NCI-H82 treated with DMSO at 0.1 percent for 48 hours (cell line): Measurements from ENCODE around the gene NMD3.

Experiments used
- DNase-seq: peaks from one replicate; lab custom pipeline; 2025; ENCODE audit not compliant: unreplicated experiment; lab: John Stamatoyannopoulos, UW

NMD3 gene

GRCh38 chr3:161230621-161231171 is 9.6 kb downstream of the NMD3 start:
- DNase-seq, result no peak

GRCh38 chr3:161231861-161232260 is 10.8 kb downstream of the NMD3 start:
- no peak for DNase-seq

- DNase-seq, result no peak
These were observed 12.4 kb downstream of the NMD3 start for GRCh38 chr3:161233557-161233956.

GRCh38 chr3:161236240-161236639 is 15.1 kb downstream of the NMD3 start:
- no peak for DNase-seq

GRCh38 chr3:161239700-161240099 is 18.6 kb downstream of the NMD3 start:
- no peak for DNase-seq

GRCh38 chr3:161244538-161244937 is 23.4 kb downstream of the NMD3 start:
- DNase-seq, result no peak

GRCh38 chr3:161247049-161247448 is 25.9 kb downstream of the NMD3 start:
- no peak for DNase-seq

GRCh38 chr3:161250116-161250515 is 29.0 kb downstream of the NMD3 start:
- no peak for DNase-seq

- DNase-seq, result no peak
These were observed 30.6 kb downstream of the NMD3 start for GRCh38 chr3:161251716-161252115.

GRCh38 chr3:161252143-161252542 is 31.0 kb downstream of the NMD3 start:
- no peak for DNase-seq

- DNase-seq, result no peak
These were observed 32.6 kb downstream of the NMD3 start for GRCh38 chr3:161253711-161254110.

GRCh38 chr3:161254861-161255260 is 33.8 kb downstream of the NMD3 start:
- DNase-seq, result no peak

GRCh38 chr3:161263057-161263456 is 41.9 kb downstream of the NMD3 start:
- no peak for DNase-seq

GRCh38 chr3:161264852-161265251 is 43.7 kb downstream of the NMD3 start:
- no peak for DNase-seq

GRCh38 chr3:161265916-161266571 is 44.9 kb downstream of the NMD3 start:
- no peak for DNase-seq

GRCh38 chr3:161266731-161267150 is 45.6 kb downstream of the NMD3 start:
- no peak for DNase-seq

GRCh38 chr3:161267646-161268045 is 46.5 kb downstream of the NMD3 start:
- no peak for DNase-seq

GRCh38 chr3:161268601-161269000 is 47.5 kb downstream of the NMD3 start:
- no peak for DNase-seq

- no peak for DNase-seq
These were observed 49.9 kb downstream of the NMD3 start for GRCh38 chr3:161270991-161271390.

GRCh38 chr3:161271646-161272045 is 50.5 kb downstream of the NMD3 start:
- DNase-seq, result no peak

- DNase-seq, result no peak
These were observed 51.4 kb downstream of the NMD3 start for GRCh38 chr3:161272524-161272923.

- DNase-seq, result no peak
These were observed 52.6 kb downstream of the NMD3 start for GRCh38 chr3:161273589-161274218.
